Measurements from ENCODE around the gene LIG1.
"Not testable (repeated sequence)": the region's sequence is repeated elsewhere in the genome, so short reads cannot be mapped to it uniquely, and the experiment has no call there.

DNA sequence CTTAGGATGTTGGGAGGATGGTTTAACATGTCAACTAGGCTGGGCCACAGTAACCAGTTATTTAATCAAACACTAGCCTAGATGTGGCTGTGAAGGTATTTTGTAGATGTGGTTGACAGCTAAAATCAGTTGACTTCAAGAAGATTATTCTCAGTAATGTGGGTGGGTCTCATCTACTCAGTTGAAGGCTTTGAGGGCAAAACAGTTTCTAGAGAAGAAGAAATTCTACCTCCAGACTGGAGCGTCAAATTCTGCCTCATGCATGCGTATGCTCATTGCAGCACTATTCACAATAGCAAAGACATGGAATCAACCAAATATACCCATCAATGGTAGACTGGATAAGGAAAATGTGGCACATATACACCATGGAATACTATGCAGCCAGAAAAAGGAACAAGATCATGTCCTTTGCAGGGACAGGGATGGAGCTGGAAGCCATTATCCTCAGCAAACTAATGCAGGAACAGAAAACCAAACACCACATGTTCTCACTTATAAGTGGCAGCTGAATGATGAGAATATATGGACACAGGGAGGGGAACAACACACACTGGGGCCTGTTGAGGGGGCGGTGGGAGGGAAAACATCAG is 99.9 kb downstream of the LIG1 start:
- TF ChIP-seq, protein P1, sequence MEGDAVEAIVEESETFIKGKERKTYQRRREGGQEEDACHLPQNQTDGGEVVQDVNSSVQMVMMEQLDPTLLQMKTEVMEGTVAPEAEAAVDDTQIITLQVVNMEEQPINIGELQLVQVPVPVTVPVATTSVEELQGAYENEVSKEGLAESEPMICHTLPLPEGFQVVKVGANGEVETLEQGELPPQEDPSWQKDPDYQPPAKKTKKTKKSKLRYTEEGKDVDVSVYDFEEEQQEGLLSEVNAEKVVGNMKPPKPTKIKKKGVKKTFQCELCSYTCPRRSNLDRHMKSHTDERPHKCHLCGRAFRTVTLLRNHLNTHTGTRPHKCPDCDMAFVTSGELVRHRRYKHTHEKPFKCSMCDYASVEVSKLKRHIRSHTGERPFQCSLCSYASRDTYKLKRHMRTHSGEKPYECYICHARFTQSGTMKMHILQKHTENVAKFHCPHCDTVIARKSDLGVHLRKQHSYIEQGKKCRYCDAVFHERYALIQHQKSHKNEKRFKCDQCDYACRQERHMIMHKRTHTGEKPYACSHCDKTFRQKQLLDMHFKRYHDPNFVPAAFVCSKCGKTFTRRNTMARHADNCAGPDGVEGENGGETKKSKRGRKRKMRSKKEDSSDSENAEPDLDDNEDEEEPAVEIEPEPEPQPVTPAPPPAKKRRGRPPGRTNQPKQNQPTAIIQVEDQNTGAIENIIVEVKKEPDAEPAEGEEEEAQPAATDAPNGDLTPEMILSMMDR (IDR thresholded peaks at IDR 0.05; ENCODE audit: low read depth, low read length), result not testable (repeated sequence)
- TF ChIP-seq POLR2A (IDR thresholded peaks at IDR 0.05; ENCODE audit: extremely low read depth, insufficient read length), result not testable (repeated sequence)
- TF ChIP-seq, protein P2, sequence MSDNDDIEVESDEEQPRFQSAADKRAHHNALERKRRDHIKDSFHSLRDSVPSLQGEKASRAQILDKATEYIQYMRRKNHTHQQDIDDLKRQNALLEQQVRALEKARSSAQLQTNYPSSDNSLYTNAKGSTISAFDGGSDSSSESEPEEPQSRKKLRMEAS (IDR thresholded peaks at IDR 0.05; ENCODE audit: low read depth, low read length), result not testable (repeated sequence)

All from NB4 (cell line).